MM.1S (cell line): ENCODE results near the gene GGN.

Experiments used
- DNase-seq: peaks from one replicate; pipeline ENCODE4 v3.0.0-alpha.2; 2015
- H2AFZ ChIP-seq: fragments of 300-600 bp; sonication (generic); 2 replicates; pipeline ENCODE4 v1.6.0; 2016; ENCODE audit warnings: antibody characterized with exemption, low read length
- H3F3A ChIP-seq: fragments of 300-600 bp; sonication (generic); 2 replicates; pipeline ENCODE4 v1.6.1; 2016; ENCODE audit warnings: mild to moderate bottlenecking, antibody characterized with exemption, low read length, moderate library complexity, mixed read lengths; ENCODE audit not compliant: insufficient read depth
- H3K27ac ChIP-seq: fragments of 300-600 bp; sonication (generic); 2 replicates; pipeline ENCODE4 v1.5.1; 2016; ENCODE audit warnings: mild to moderate bottlenecking, low read length
- H3K27me3 ChIP-seq: fragments of 300-600 bp; sonication (generic); replicated peaks from 2 replicates; pipeline ENCODE4 v1.6.0; 2016; ENCODE audit warnings: low read length; ENCODE audit not compliant: insufficient read depth
- H3K36me3 ChIP-seq: fragments of 300-600 bp; sonication (generic); replicated peaks from 2 replicates; pipeline ENCODE4 v1.6.1; 2016; ENCODE audit warnings: mild to moderate bottlenecking, low read length, mixed read lengths; ENCODE audit not compliant: insufficient read depth
- H3K4me1 ChIP-seq: fragments of 300-600 bp; sonication (generic); 2 replicates; pipeline ENCODE4 v1.6.1; 2016; ENCODE audit warnings: low read length, mixed read lengths
- H3K4me2 ChIP-seq: fragments of 300-600 bp; sonication (generic); 2 replicates; pipeline ENCODE4 v1.6.0; 2016; ENCODE audit warnings: low read depth, low read length
- H3K4me3 ChIP-seq: fragments of 300-600 bp; sonication (generic); 2 replicates; pipeline ENCODE4 v1.5.1; 2016; ENCODE audit warnings: low read length, mixed read lengths
- H3K79me2 ChIP-seq: fragments of 300-600 bp; sonication (generic); 2 replicates; pipeline ENCODE4 v1.6.1; 2016; ENCODE audit warnings: mixed run types, low read length, mixed read lengths
- H3K9ac ChIP-seq: fragments of 300-600 bp; sonication (generic); 2 replicates; pipeline ENCODE4 v1.6.1; 2016; ENCODE audit warnings: low read length, mixed read lengths
- H3K9me2 ChIP-seq: fragments of 300-600 bp; sonication (generic); replicated peaks from 2 replicates; pipeline ENCODE4 v1.6.1; 2016; ENCODE audit warnings: mild to moderate bottlenecking, low read length, mixed read lengths; ENCODE audit not compliant: insufficient read depth
- H3K9me3 ChIP-seq: fragments of 300-600 bp; sonication (generic); replicated peaks from 2 replicates; pipeline ENCODE4 v1.6.1; 2016; ENCODE audit warnings: mild to moderate bottlenecking, low read length, mixed read lengths; ENCODE audit not compliant: insufficient read depth
- H4K20me1 ChIP-seq: fragments of 300-600 bp; sonication (generic); 2 replicates; pipeline ENCODE4 v1.6.1; 2016; ENCODE audit warnings: mild to moderate bottlenecking, low read length, moderate library complexity, mixed read lengths; ENCODE audit not compliant: insufficient read depth
- EZH2 ChIP-seq: fragments of 300-600 bp; sonication (generic); optimal IDR thresholded peaks from 2 replicates; pipeline ENCODE3; 2017; ENCODE audit warnings: low read depth, mild to moderate bottlenecking, antibody characterized with exemption, low read length, mixed read lengths
- EZH2phosphoT487 ChIP-seq: fragments of 300-600 bp; sonication (generic); IDR thresholded peaks from 2 replicates; pipeline ENCODE4 v1.6.1; 2018; ENCODE audit warnings: antibody characterized with exemption, low read length
- TF ChIP-seq, protein P1 (sequence below): fragments of 300-600 bp; sonication (generic); IDR thresholded peaks from 2 replicates; pipeline ENCODE4 v1.5.1; 2016; ENCODE audit warnings: antibody characterized with exemption, low read length, mixed read lengths

The GGN gene

DNA sequence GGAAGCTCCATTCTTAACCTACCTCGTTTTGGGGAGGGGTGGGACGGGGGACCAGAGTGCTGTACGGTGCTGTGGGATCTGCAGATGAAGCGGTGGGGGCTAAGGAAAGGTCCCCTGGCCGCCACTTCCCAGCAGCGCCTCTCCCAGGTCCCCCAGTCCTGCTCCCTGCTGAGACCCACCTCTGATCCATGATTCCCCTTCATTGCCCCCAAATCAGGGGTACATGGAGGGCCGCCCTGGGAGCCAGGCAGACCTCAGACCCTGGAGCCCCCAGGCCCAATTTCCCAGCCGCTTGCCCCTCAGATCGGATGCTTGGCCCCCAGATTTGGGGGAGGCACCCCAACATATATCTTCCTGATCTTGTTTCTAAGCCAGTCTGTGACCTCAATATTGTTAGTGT is 11.2 kb upstream of the GGN start:
- H3K9me3 ChIP-seq: no peaks in the 10 kb centered on the region
- H3K9me2 ChIP-seq: no peaks in the 10 kb centered on the region
- no peak overlapping the region for H3K4me2 ChIP-seq
- no peaks in the 10 kb centered on the region for H4K20me1 ChIP-seq
- TF ChIP-seq EZH2 (no peak), EZH2phosphoT487 (no peak)
- TF ChIP-seq, protein P1, sequence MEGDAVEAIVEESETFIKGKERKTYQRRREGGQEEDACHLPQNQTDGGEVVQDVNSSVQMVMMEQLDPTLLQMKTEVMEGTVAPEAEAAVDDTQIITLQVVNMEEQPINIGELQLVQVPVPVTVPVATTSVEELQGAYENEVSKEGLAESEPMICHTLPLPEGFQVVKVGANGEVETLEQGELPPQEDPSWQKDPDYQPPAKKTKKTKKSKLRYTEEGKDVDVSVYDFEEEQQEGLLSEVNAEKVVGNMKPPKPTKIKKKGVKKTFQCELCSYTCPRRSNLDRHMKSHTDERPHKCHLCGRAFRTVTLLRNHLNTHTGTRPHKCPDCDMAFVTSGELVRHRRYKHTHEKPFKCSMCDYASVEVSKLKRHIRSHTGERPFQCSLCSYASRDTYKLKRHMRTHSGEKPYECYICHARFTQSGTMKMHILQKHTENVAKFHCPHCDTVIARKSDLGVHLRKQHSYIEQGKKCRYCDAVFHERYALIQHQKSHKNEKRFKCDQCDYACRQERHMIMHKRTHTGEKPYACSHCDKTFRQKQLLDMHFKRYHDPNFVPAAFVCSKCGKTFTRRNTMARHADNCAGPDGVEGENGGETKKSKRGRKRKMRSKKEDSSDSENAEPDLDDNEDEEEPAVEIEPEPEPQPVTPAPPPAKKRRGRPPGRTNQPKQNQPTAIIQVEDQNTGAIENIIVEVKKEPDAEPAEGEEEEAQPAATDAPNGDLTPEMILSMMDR: no peak
- no peak overlapping the region for H2AFZ ChIP-seq
- H3K4me3 ChIP-seq: no peak overlapping the region
- H3K27ac ChIP-seq: no peak overlapping the region
- no peaks in the 10 kb centered on the region for H3F3A ChIP-seq
- H3K79me2 ChIP-seq: no peaks in the 10 kb centered on the region
- no peak overlapping the region for H3K9ac ChIP-seq
- no peak for DNase-seq
- H3K36me3 ChIP-seq: no peaks in the 10 kb centered on the region
- peaks cover 66% of the 10 kb centered on the region for H3K27me3 ChIP-seq
- H3K4me1 ChIP-seq: no peaks in the 10 kb centered on the region

DNA sequence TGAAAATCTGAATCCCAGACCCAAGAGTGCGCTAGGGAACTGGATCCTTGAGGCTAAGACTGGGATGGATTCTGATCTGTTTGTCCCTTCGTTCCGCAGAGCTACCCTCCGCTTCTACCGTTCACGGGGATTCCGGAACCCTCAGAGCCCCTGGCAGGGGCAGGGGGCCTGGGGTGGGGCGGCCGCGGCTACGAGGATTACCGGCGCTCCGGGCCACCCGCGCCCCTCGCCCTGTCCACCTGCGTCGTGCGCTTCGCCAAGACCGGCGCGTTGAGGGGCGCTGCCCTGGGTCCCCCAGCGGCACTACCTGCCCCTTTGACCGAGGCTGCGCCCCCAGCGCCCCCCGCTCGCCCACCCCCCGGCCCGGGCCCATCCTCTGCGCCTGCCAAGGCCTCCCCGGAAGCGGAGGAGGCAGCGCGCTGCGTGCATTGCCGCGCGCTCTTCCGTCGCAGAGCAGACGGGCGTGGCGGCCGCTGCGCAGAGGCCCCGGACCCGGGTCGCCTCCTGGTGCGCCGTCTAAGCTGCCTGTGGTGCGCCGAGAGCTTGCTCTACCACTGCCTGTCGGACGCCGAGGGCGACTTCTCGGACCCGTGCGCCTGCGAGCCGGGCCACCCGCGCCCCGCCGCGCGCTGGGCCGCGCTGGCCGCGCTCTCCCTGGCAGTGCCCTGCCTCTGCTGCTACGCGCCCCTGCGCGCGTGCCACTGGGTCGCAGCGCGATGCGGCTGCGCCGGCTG is 7.7 kb upstream of the GGN start:
- H3K36me3 ChIP-seq: no peaks in the 10 kb centered on the region
- H3K9me2 ChIP-seq: no peaks in the 10 kb centered on the region
- H3K27ac ChIP-seq: no peak overlapping the region
- no peaks in the 10 kb centered on the region for H3K4me1 ChIP-seq
- no peaks in the 10 kb centered on the region for H3K9me3 ChIP-seq
- H4K20me1 ChIP-seq: no peaks in the 10 kb centered on the region
- DNase-seq: no peak
- H2AFZ ChIP-seq: no peak overlapping the region
- TF ChIP-seq EZH2 (no peak), EZH2phosphoT487 (no peak)
- TF ChIP-seq, protein P1: no peak
- no peak overlapping the region for H3K4me3 ChIP-seq
- H3K9ac ChIP-seq: no peak overlapping the region
- no peaks in the 10 kb centered on the region for H3K79me2 ChIP-seq
- no peak overlapping the region for H3K4me2 ChIP-seq
- H3F3A ChIP-seq: no peaks in the 10 kb centered on the region
- H3K27me3 ChIP-seq: peaks cover 92% of the 10 kb centered on the region

DNA sequence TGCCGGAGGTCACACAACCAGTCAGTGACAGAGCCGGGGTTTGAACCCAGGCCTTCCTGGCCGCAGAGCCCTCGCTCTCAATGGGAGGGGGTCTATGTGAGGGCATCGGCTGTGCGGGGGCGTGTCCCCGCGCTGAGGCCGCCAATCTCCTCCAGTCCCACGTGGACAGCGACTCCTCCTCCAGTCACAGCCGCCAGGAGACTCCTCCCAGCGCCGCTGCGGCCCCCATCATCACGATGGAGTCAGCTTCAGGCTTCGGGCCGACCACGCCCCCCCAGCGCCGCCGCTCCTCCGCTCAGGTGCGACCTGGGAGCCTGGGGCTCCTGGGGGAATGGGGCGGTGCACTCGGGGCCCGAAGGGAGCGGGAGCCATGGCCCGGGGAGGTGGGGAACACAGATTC is 6.7 kb upstream of the GGN start:
- Histone ChIP-seq H4K20me1 (no peaks in the 10 kb centered on the region), H3K9me2 (no peaks in the 10 kb centered on the region), H3F3A (no peaks in the 10 kb centered on the region), H3K79me2 (no peaks in the 10 kb centered on the region), H3K36me3 (no peaks in the 10 kb centered on the region), H3K4me1 (no peaks in the 10 kb centered on the region), H3K9me3 (no peaks in the 10 kb centered on the region), H3K9ac (no peak overlapping the region), H2AFZ (0 out of 2 replicates have a peak overlapping the region, but pooled peaks have one; percentile 27), H3K4me3 (no peak overlapping the region), H3K4me2 (peak overlapping the region; percentile 21; the same call in 1 of the 2 replicates), H3K27me3 (peaks cover 89% of the 10 kb centered on the region), H3K27ac (no peak overlapping the region)
- TF ChIP-seq EZH2 (no peak), EZH2phosphoT487 (no peak)
- TF ChIP-seq, protein P1: no peak
- DNase-seq: no peak
